H9 (cell line): ENCODE measurements around the gene UST. TPM values are rescaled to one million over a fixed set of nuclear protein-coding genes. Genes with fewer than 3 reads are reported as not detected.

Experiments used
- DNase-seq: peaks from one replicate; pipeline ENCODE4 v3.0.0-alpha.2; 2017
- H2AFZ ChIP-seq: one replicate; pipeline ENCODE4 v1.6.1; 2013; ENCODE audit warnings: mild to moderate bottlenecking, low read length, control low read depth, moderate library complexity
- H2AK5ac ChIP-seq: 2 replicates; pipeline ENCODE4 v1.6.1; 2013; ENCODE audit warnings: low read length, control low read depth, mixed read lengths; ENCODE audit not compliant: insufficient read length
- H2BK120ac ChIP-seq: one replicate; pipeline ENCODE4 v1.6.1; 2013; ENCODE audit warnings: low read depth, mild to moderate bottlenecking, low read length, control low read depth, inconsistent platforms; ENCODE audit not compliant: poor library complexity, severe bottlenecking
- H2BK12ac ChIP-seq: 2 replicates; pipeline ENCODE4 v1.6.1; 2013; ENCODE audit warnings: low read length, control low read depth, mixed read lengths, low read depth; ENCODE audit not compliant: insufficient read length
- H2BK15ac ChIP-seq: 2 replicates; pipeline ENCODE4 v1.6.1; 2013; ENCODE audit warnings: low read depth, low read length, control low read depth
- H2BK20ac ChIP-seq: one replicate; pipeline ENCODE4 v1.6.1; 2013; ENCODE audit warnings: low read depth, mild to moderate bottlenecking, low read length, control low read depth, inconsistent platforms; ENCODE audit not compliant: poor library complexity, severe bottlenecking
- H2BK5ac ChIP-seq: 2 replicates; pipeline ENCODE4 v1.6.1; 2013; ENCODE audit warnings: low read length, control low read depth, mixed read lengths; ENCODE audit not compliant: insufficient read length
- H3K14ac ChIP-seq: 2 replicates; pipeline ENCODE4 v1.6.1; 2013; ENCODE audit warnings: low read length, control low read depth; ENCODE audit not compliant: insufficient read depth
- H3K18ac ChIP-seq: 2 replicates; pipeline ENCODE4 v1.6.1; 2013; ENCODE audit warnings: low read depth, mild to moderate bottlenecking, mixed read lengths, low read length, control low read depth; ENCODE audit not compliant: insufficient read length
- H3K23ac ChIP-seq: 2 replicates; pipeline ENCODE4 v1.6.1; 2013; ENCODE audit warnings: low read length, control low read depth, mixed read lengths, low read depth; ENCODE audit not compliant: insufficient read length
- H3K23me2 ChIP-seq: 2 replicates; pipeline ENCODE4 v1.6.1; 2013; ENCODE audit warnings: low read depth, mild to moderate bottlenecking, mixed read lengths, low read length, control low read depth; ENCODE audit not compliant: insufficient read length, poor library complexity, severe bottlenecking
- H3K27ac ChIP-seq: 2 replicates; pipeline ENCODE4 v1.5.1; 2013; ENCODE audit warnings: low read length, control low read depth, mixed read lengths, low read depth; ENCODE audit not compliant: insufficient read length
- H3K27me3 ChIP-seq: 2 replicates; pipeline ENCODE4 v1.6.1; 2013; ENCODE audit warnings: low read length, control low read depth, inconsistent platforms; ENCODE audit not compliant: insufficient read depth
- H3K4ac ChIP-seq: 2 replicates; pipeline ENCODE4 v1.6.1; 2013; ENCODE audit warnings: low read depth, mild to moderate bottlenecking, control low read depth, inconsistent platforms, low read length, moderate library complexity
- H3K4me1 ChIP-seq: 2 replicates; pipeline ENCODE4 v1.6.1; 2013; ENCODE audit warnings: low read length, control low read depth, inconsistent platforms; ENCODE audit not compliant: insufficient read depth
- H3K4me2 ChIP-seq: 2 replicates; pipeline ENCODE4 v1.6.1; 2013; ENCODE audit warnings: low read length, control low read depth, mixed read lengths; ENCODE audit not compliant: insufficient read length, insufficient read depth
- H3K56ac ChIP-seq: 2 replicates; pipeline ENCODE4 v1.6.1; 2013; ENCODE audit warnings: low read depth, mild to moderate bottlenecking, mixed read lengths, low read length, control low read depth; ENCODE audit not compliant: insufficient read length
- H3K79me1 ChIP-seq: 2 replicates; pipeline ENCODE4 v1.6.1; 2013; ENCODE audit warnings: low read depth, mild to moderate bottlenecking, moderate library complexity, low read length, control low read depth, inconsistent platforms; ENCODE audit not compliant: insufficient read depth, poor library complexity, severe bottlenecking
- H3K79me2 ChIP-seq: 2 replicates; pipeline ENCODE4 v1.6.1; 2013; ENCODE audit warnings: low read length, control low read depth, inconsistent platforms; ENCODE audit not compliant: insufficient read depth
- H3K9ac ChIP-seq: 2 replicates; pipeline ENCODE4 v1.6.1; 2013; ENCODE audit warnings: low read length, control low read depth, mixed read lengths; ENCODE audit not compliant: insufficient read length; ENCODE audit errors: extremely low read depth
- H3K9me3 ChIP-seq: one replicate; pipeline ENCODE4 v1.6.1; 2013; ENCODE audit warnings: low read depth, low read length, inconsistent platforms; ENCODE audit not compliant: control insufficient read depth
- H3T11ph ChIP-seq: one replicate; pipeline ENCODE4 v1.6.1; 2013; ENCODE audit warnings: mild to moderate bottlenecking, low read length, control low read depth, inconsistent platforms
- H4K20me1 ChIP-seq: one replicate; pipeline ENCODE4 v1.6.1; 2013; ENCODE audit not compliant: control insufficient read depth, insufficient read length, insufficient read depth
- H4K5ac ChIP-seq: 2 replicates; pipeline ENCODE4 v1.6.1; 2013; ENCODE audit warnings: low read depth, mild to moderate bottlenecking, mixed read lengths, low read length, control low read depth; ENCODE audit not compliant: insufficient read length
- H4K8ac ChIP-seq: replicated peaks from 2 replicates; pipeline ENCODE4 v1.6.1; 2013; ENCODE audit warnings: low read length, control low read depth, mixed read lengths, low read depth; ENCODE audit not compliant: insufficient read length
- H4K91ac ChIP-seq: 2 replicates; pipeline ENCODE4 v1.6.1; 2013; ENCODE audit warnings: low read depth, mild to moderate bottlenecking, moderate library complexity, mixed read lengths, low read length, control low read depth; ENCODE audit not compliant: insufficient read length
- H3K27ac Mint-ChIP-seq, 3 experiments: 2 replicates in 2 of 3; 3 replicates in 1 of 3; pipeline ENCODE4 v1.8.0; 2020 to 2021; ENCODE audit warnings: mixed read lengths in 3 of 3, mild to moderate bottlenecking in 1 of 3, moderate library complexity in 1 of 3
- H3K27me3 Mint-ChIP-seq: 2 replicates; pipeline ENCODE4 v1.8.0; 2021; ENCODE audit warnings: low read depth, mild to moderate bottlenecking, moderate library complexity, mixed read lengths
- H3K36me3 Mint-ChIP-seq, 3 experiments: 2 replicates in 2 of 3; 3 replicates in 1 of 3; pipeline ENCODE4 v1.8.0; 2020 to 2021; ENCODE audit warnings: low read depth in 3 of 3, mixed read lengths in 3 of 3; ENCODE audit not compliant: insufficient read depth in 1 of 3
- H3K4me1 Mint-ChIP-seq, 2 experiments: 2 replicates each; pipeline ENCODE4 v1.8.0; 2020; ENCODE audit warnings: mixed read lengths in 2 of 2
- H3K4me3 Mint-ChIP-seq, 2 experiments: 2 replicates in 1 of 2; 3 replicates in 1 of 2; pipeline ENCODE4 v1.8.0; 2020 to 2021; ENCODE audit warnings: mild to moderate bottlenecking in 2 of 2, mixed read lengths in 2 of 2, moderate library complexity in 1 of 2
- H3K9me3 Mint-ChIP-seq, 2 experiments: 2 replicates in 1 of 2; 3 replicates in 1 of 2; pipeline ENCODE4 v1.8.0; 2020; ENCODE audit warnings: mild to moderate bottlenecking in 2 of 2, mixed read lengths in 2 of 2, moderate library complexity in 1 of 2
- WGBS: extraction: QIAGEN DNeasy Blood & Tissue Kit; methylation state at CpG from one replicate; pipeline ENCODE4 v1.1.7; 2013; ENCODE audit warnings: missing lambda C conversion rate, low lambda C conversion rate, mixed read lengths; ENCODE audit not compliant: insufficient read length; ENCODE audit errors: extremely low coverage; 5-methylcytosine and 5-hydroxymethylcytosine counted together
- total RNA-seq: library from RNA; stranded (reverse); gene quantifications from 2 replicates; pipeline ENCODE4 v1.2.1, GENCODE V29; 2021
- TF ChIP-seq, protein P1 (sequence below): fragments of 200-600 bp; sonication (generic); conservative IDR thresholded peaks from 3 replicates; pipeline ENCODE4 v1.8.0; 2021; ENCODE audit warnings: antibody characterized with exemption, mild to moderate bottlenecking

The UST gene
- total RNA-seq, 1 experiment from 2014 or later = 14.4 TPM

DNA sequence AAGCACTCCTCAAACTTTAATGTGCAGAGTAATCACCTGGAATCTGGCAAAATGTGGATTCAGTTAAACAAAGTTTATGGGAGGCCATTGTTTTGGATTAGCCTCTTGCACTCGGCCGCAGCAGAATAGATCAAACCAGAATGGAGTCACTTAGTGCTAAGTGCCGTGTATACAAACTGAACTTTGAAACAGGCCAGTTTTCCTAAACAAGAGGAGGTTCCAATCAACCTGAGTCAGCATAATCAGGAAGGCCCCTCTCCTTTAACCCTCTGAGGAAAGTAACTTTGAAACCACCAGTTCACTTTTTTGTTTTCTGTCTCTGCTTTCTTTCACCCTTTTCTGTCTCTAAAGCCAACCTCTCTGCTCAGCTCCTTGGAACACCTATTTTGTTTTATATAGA, 92.2 kb downstream of the UST start:
- Histone ChIP-seq H3K4ac (no peak overlapping the region), H3K4me2 (no peak overlapping the region), H3K23ac (no peak overlapping the region), H3T11ph (no peak overlapping the region), H3K23me2 (no peaks in the 10 kb centered on the region), H2BK12ac (no peak overlapping the region), H2AK5ac (no peak overlapping the region), H4K20me1 (no peaks in the 10 kb centered on the region), H3K18ac (no peak overlapping the region), H3K27ac (no peak overlapping the region), H3K56ac (no peak overlapping the region), H4K8ac (no peak overlapping the region), H3K79me2 (peaks cover 18% of the 10 kb centered on the region; the same call in 1 of the 2 replicates), H2BK20ac (no peak overlapping the region), H2AFZ (no peak overlapping the region), H2BK120ac (no peak overlapping the region), H3K9me3 (no peaks in the 10 kb centered on the region), H2BK5ac (no peak overlapping the region), H3K4me1 (peaks cover 6% of the 10 kb centered on the region; the same call in 1 of the 2 replicates), H3K27me3 (no peaks in the 10 kb centered on the region), H3K79me1 (peaks cover 8% of the 10 kb centered on the region), H4K91ac (no peak overlapping the region), H4K5ac (no peak overlapping the region), H3K9ac (no peak overlapping the region), H3K14ac (no peak overlapping the region), H2BK15ac (no peak overlapping the region)
- Mint-ChIP-seq H3K27ac (peak overlapping the region in 1 of 3 experiments; percentile 44; a peak in 1 of 7 replicates), H3K4me3 (no peak overlapping the region), H3K9me3 (no peaks in the 10 kb centered on the region), H3K27me3 (no peaks in the 10 kb centered on the region), H3K4me1 (peaks cover 40 to 46% of the 10 kb centered on the region in 2 experiments), H3K36me3 (no peaks in the 10 kb centered on the region)
- no CpG with 5 or more reads among the region's 3 CpGs for WGBS
- TF ChIP-seq, protein P1, sequence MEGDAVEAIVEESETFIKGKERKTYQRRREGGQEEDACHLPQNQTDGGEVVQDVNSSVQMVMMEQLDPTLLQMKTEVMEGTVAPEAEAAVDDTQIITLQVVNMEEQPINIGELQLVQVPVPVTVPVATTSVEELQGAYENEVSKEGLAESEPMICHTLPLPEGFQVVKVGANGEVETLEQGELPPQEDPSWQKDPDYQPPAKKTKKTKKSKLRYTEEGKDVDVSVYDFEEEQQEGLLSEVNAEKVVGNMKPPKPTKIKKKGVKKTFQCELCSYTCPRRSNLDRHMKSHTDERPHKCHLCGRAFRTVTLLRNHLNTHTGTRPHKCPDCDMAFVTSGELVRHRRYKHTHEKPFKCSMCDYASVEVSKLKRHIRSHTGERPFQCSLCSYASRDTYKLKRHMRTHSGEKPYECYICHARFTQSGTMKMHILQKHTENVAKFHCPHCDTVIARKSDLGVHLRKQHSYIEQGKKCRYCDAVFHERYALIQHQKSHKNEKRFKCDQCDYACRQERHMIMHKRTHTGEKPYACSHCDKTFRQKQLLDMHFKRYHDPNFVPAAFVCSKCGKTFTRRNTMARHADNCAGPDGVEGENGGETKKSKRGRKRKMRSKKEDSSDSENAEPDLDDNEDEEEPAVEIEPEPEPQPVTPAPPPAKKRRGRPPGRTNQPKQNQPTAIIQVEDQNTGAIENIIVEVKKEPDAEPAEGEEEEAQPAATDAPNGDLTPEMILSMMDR = no peak
- DNase-seq = no peak
